ENCODE results near the gene GRID1.

GRID1 gene

DNA sequence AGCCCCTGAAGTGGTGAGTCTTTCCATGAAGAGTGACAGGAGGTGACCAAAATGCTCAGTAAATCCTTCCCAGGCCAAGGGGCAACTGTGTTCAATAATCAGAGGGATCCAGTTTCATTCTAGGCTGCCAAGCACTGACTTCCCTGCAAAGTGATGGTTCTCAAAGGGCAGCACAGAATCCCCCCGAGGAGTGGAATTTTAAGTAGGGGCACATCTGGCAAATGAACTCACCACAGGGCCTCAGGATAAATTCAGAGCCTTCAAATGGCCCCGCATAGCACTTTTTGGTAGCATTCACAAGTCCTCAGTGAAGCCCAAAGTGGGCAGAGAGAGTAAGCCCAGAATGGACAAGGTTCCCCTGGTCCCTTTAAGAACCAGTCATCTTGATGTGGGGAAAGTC is 602.5 kb downstream of the GRID1 start (continued):
- no peak for TF ChIP-seq ZNF639 (tag by site-specific recombination; IDR thresholded peaks at IDR 0.05)
- no peak for TF ChIP-seq ZNF155 (tag by site-specific recombination; IDR thresholded peaks at IDR 0.05)
- TF ChIP-seq SP7 (tag by site-specific recombination; IDR thresholded peaks at IDR 0.05), result no peak
- no peak for TF ChIP-seq ZNF23 (tag by site-specific recombination; IDR thresholded peaks at IDR 0.05; ENCODE audit: borderline replicate concordance)
- TF ChIP-seq ZNF558 (tag by site-specific recombination; IDR thresholded peaks at IDR 0.05), result no peak
- no peak for TF ChIP-seq REPIN1 (tag by site-specific recombination; IDR thresholded peaks at IDR 0.05; ENCODE audit: low read depth)
- TF ChIP-seq, protein P1, sequence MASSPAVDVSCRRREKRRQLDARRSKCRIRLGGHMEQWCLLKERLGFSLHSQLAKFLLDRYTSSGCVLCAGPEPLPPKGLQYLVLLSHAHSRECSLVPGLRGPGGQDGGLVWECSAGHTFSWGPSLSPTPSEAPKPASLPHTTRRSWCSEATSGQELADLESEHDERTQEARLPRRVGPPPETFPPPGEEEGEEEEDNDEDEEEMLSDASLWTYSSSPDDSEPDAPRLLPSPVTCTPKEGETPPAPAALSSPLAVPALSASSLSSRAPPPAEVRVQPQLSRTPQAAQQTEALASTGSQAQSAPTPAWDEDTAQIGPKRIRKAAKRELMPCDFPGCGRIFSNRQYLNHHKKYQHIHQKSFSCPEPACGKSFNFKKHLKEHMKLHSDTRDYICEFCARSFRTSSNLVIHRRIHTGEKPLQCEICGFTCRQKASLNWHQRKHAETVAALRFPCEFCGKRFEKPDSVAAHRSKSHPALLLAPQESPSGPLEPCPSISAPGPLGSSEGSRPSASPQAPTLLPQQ (tag by site-specific recombination; IDR thresholded peaks at IDR 0.05), result no peak
- no peak for TF ChIP-seq ZSCAN30 (tag by site-specific recombination; IDR thresholded peaks at IDR 0.05)
- TF ChIP-seq ZNF18 (tag by site-specific recombination; IDR thresholded peaks at IDR 0.05), result no peak

GRCh38 chr10:85761906-85762445 is 604.6 kb downstream of the GRID1 start:
- Histone ChIP-seq H3K27ac (ENCODE audit: extremely low read depth, low read depth, low read length) (no peak overlapping the region), H3K9me3 (ENCODE audit: control insufficient read depth, insufficient read depth, low read depth, low read length) (no peaks in the 10 kb centered on the region), H3K4me1 (ENCODE audit: control insufficient read depth, insufficient read depth, low read length) (no peaks in the 10 kb centered on the region), H3K4me3 (ENCODE audit: low read depth, low read length) (no peak overlapping the region), H3K36me3 (ENCODE audit: control insufficient read depth in 2 of 2, insufficient read depth in 1 of 2, low read length in 2 of 2) (no peaks in the 10 kb centered on the region)
- no peak for TF ChIP-seq ZBTB6 (tag by site-specific recombination; IDR thresholded peaks at IDR 0.05)
- TF ChIP-seq, protein P2, sequence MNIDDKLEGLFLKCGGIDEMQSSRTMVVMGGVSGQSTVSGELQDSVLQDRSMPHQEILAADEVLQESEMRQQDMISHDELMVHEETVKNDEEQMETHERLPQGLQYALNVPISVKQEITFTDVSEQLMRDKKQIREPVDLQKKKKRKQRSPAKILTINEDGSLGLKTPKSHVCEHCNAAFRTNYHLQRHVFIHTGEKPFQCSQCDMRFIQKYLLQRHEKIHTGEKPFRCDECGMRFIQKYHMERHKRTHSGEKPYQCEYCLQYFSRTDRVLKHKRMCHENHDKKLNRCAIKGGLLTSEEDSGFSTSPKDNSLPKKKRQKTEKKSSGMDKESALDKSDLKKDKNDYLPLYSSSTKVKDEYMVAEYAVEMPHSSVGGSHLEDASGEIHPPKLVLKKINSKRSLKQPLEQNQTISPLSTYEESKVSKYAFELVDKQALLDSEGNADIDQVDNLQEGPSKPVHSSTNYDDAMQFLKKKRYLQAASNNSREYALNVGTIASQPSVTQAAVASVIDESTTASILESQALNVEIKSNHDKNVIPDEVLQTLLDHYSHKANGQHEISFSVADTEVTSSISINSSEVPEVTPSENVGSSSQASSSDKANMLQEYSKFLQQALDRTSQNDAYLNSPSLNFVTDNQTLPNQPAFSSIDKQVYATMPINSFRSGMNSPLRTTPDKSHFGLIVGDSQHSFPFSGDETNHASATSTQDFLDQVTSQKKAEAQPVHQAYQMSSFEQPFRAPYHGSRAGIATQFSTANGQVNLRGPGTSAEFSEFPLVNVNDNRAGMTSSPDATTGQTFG (tag by site-specific recombination; IDR thresholded peaks at IDR 0.05; ENCODE audit: borderline replicate concordance), result no peak
- TF ChIP-seq ZNF549 (tag by site-specific recombination; IDR thresholded peaks at IDR 0.05), result no peak
- TF ChIP-seq ZNF704 (tag by site-specific recombination; IDR thresholded peaks at IDR 0.05), result no peak
- no peak for TF ChIP-seq ZNF19 (tag by site-specific recombination; IDR thresholded peaks at IDR 0.05; ENCODE audit: low read depth)
- no peak for TF ChIP-seq OSR2 (tag by site-specific recombination; IDR thresholded peaks at IDR 0.05)
- no peak for TF ChIP-seq ZNF639 (tag by site-specific recombination; IDR thresholded peaks at IDR 0.05)
- POLR2A ChIA-PET, result no interaction called here
- CTCF ChIA-PET, result interaction anchor here (0.6 kb wide), 1 partner anchor 594 kb away, joined by 3 read pairs; no protein-coding TSS in a partner anchor
